VCaP (cell line): ENCODE data around the gene ERC2.

Experiments used
- H3K27ac ChIP-seq: fragments of 450-650 bp; 2 replicates; pipeline ENCODE4 v1.5.1; 2017
- TF ChIP-seq, protein P1 (sequence below): fragments of 450-650 bp; conservative IDR thresholded peaks from 2 replicates; pipeline ENCODE4 v1.5.1; 2017; ENCODE audit warnings: mild to moderate bottlenecking, moderate library complexity

The ERC2 gene

DNA sequence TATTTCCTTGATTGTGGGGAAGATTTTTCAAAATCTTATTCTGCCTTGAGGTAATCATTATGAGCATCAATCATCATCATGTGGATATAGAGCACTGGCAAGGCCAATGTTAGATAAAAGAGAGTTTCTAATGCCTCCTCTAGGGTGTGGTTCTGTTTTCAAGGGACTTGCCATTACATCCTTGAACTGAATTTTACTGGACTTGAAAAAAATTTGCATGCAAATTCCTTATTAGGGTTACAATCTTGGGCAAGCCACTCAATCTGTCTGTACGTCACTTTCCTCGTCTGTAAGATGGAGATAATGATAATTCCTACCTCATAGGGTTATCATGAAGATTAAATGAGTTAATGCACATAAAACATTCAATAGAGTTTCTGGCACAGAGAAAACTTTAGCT is 825.0 kb downstream of the ERC2 start:
- TF ChIP-seq, protein P1, sequence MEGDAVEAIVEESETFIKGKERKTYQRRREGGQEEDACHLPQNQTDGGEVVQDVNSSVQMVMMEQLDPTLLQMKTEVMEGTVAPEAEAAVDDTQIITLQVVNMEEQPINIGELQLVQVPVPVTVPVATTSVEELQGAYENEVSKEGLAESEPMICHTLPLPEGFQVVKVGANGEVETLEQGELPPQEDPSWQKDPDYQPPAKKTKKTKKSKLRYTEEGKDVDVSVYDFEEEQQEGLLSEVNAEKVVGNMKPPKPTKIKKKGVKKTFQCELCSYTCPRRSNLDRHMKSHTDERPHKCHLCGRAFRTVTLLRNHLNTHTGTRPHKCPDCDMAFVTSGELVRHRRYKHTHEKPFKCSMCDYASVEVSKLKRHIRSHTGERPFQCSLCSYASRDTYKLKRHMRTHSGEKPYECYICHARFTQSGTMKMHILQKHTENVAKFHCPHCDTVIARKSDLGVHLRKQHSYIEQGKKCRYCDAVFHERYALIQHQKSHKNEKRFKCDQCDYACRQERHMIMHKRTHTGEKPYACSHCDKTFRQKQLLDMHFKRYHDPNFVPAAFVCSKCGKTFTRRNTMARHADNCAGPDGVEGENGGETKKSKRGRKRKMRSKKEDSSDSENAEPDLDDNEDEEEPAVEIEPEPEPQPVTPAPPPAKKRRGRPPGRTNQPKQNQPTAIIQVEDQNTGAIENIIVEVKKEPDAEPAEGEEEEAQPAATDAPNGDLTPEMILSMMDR = no peak
- H3K27ac ChIP-seq = no peak overlapping the region

DNA sequence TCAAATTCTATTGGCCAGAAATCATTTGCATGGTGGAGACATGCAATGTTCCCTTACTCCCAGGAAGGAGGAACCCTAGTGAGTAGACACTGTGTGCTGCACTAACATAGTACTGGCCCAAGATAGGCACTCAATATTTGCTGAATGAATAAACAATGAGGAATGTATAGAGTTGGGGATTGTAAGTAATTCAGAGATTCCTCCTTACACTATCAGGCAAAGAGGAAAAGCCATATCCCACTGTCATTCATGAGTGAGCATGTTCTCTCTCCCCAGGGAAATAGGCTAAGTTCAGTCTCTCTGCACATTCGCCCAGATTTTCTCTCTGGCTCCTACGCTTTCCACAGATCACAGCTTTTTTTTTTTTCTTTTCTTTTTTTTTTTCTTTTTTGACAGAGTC is 826.3 kb downstream of the ERC2 start:
- H3K27ac ChIP-seq = no peak overlapping the region
- TF ChIP-seq, protein P1 = no peak

DNA sequence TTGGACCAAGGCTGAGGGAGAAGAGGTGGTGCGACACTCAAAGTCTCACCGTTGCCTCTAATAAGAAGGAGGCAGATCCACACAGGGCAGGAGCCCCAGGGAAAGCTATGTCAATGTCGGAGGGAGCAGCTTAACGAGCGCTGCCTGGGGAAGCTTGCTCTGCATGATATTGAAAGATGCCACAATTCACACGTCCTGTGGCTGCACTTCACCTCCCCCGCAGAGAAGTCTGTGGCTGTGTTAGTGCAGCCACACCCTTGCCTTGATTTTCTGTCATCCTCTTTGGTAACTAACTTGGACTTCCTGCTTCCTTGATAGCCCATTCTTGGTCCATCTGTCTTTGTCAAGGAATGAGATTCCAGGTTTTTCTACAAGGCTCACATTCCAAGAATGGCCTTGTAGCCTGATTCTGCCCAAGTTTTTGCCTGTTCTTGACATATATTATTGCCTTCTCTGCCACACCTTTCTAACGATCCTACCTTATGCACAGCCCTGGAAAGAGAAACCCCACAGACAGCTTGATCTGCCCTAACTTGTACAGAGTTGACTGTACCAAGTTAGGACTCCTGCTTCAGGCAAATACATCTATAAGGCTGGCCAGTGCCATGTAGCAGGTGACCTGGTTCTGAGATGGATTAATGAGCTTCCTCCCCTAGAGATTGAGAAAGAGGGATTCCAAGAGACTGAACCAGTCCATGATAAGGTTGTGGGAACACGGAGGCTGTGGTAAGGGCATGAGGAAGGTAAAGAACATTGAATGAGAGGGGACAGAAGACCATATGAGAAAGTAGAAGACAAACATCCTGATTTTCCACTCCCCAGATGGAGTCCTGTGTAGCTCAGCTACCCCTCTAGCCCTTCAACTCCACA is 828.1 kb downstream of the ERC2 start:
- H3K27ac ChIP-seq = no peak overlapping the region
- TF ChIP-seq, protein P1 = no peak

DNA sequence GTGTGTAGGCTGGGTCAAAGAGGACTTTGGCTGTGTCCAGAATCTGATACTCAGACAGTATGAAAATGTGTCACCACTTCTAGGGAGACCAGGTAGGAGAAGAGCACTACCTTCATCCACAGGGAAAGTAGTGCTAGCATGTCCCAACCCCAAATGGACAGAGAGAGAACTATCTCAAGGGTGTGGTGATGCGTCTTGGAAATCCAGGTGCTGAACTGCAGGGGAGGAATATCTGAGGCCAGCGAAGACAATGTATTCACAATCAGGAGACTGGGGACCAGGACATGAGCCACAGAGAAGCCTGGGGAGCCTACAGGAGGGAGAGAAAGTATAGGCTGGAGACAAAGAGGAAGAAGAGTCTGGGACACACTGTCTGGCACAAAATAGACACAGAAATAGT is 829.1 kb downstream of the ERC2 start:
- TF ChIP-seq, protein P1 = no peak
- H3K27ac ChIP-seq = no peak overlapping the region

DNA sequence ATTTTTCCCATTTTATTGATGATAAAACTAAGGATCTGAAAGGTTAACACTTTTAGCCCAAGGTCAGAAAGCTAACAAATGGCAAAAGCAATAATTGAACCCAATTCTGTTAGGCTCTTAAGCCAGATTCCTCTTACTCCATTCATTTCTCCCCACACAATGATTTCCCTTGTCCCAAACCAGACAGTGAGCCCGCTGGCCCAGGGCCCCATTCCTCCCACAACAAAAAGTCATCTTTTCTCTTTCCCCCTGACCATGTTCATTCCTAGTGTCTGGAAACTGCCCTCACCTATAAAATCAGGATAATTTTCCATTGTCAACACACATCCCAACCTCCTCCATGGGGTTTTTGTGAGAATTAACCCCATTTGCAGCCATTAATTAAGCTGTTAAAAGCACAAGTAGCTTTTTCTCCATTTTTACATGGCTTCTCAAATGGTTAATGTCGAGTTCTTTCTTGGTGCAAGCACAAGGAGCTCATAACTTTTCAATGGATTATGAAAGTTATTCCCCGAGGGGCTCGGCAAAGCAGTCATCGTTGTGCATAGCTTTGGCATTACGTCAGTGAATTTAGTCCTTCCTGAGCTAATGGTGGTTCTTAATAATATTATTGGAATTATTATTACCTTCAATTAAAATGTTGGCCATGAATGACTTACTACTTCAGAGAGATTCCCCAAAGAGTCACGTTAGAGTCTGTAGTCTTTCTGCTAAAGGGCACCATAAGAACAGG is 830.2 kb downstream of the ERC2 start:
- H3K27ac ChIP-seq = no peak overlapping the region
- TF ChIP-seq, protein P1 = no peak

DNA sequence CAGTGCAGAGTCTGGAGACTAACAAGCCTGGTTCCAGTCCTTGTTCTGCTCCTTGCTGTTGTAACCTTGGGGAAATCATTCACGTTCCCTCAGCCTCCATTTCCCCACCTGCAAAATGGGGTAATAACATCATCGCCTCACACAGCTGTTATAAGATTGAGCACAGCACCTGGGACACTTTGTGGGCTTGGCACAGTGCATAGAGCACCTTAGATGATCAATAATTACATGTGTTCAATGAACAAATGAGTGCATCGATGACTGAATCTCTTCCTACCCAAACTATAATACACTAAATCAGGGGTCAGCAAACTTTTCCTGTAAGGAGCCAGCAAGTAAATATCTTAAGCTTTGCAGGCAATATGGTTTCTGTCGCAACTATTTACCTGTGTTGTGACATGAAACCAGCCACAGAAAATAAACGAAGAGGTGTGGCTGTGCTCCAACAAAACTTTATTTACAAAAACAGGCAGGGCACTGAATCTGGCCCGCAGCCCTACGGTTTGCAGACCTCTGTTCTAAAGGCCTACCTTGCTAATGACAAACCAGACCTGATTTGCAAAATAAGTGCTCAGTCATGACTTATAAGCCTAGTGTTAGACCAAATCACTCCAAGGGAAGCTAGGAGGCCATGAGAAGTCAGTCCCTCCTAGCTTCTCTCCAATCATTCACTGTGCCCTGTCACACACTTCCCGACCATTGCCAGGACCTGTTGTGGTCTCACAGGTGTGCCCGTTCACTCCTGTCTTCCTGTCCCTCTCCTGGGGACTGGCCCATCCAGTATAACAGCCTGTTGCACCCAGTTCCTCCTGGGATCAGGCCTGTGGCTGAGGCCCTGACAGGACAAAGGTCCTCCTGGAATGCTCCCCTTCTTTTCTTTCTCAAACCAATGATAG is 831.7 kb downstream of the ERC2 start:
- TF ChIP-seq, protein P1 = no peak
- H3K27ac ChIP-seq = no peak overlapping the region

DNA sequence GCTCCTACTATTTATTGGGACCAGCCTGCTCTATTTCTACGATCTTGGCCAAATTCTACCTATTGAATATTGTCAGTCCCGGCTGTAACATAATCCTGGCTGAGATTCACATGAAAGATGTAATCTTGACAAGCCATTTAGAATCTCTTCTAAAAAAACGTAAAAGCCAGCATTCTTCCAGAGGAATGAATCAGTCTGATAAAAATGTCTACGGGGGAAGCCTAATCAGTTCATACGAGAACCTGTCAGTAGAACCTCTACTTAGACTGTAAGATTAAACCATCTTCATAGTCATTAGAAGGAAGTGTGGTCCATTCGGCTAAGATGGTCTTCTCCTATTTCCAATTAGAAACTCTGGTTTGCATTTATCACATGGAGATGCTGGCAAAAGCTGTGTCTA is 833.9 kb downstream of the ERC2 start:
- no peak overlapping the region for H3K27ac ChIP-seq
- TF ChIP-seq, protein P1 = no peak
